ENCODE data around the gene GRAMD1C. TPM values are rescaled to one million over a fixed set of nuclear protein-coding genes. Genes with fewer than 3 reads are reported as not detected.

Gene GRAMD1C
- polyA plus RNA-seq = 10 to 100 TPM in 3 of 4 donors, 1 to 10 TPM in 1; 5.5 to 27.4 (median 22.8) TPM
- long read RNA-seq, donor 1 = 0 reads
- long read RNA-seq, donor 2 = 0 reads
- long read RNA-seq, donor 3 = 0 reads
- long read RNA-seq, donor 4 = 0 reads
- long read RNA-seq, donor 5 = 0 reads
- long read RNA-seq, donor 6, partial matches to known transcripts = 6 of 7 reads
- long read RNA-seq, donor 6, other reads (novel, unspliced or antisense) = 0 of 7 reads
- long read RNA-seq, donor 7 = 0 reads
- long read RNA-seq, donor 8 = 0 reads
- long read RNA-seq, donor 9 = 0 reads
- long read RNA-seq, donor 10 = 0 reads

GRCh38 chr3:113838631-113839209 is at the start of gene GRAMD1C:
Gene GRAMD1C, plus strand, starts transcription at chr3:113838788. Its CDS starts 122 bp downstream, at chr3:113838910.
- Histone ChIP-seq H3K27ac (ENCODE audit: low read depth in 1 of 3, low read length in 2 of 3) (peak within 1 kb of the TSS in 1 of 3 donors; percentile 37), H3K4me3 (ENCODE audit: low read depth in 1 of 3, low read length in 3 of 3) (peak within 1 kb of the TSS; percentile 60 to 75 (median 71)), H3K9me3 (ENCODE audit: control insufficient read depth in 2 of 2, insufficient read depth in 1 of 2, low read depth in 1 of 2, low read length in 1 of 2) (no peaks in the 10 kb centered on the region), H3K4me1 (ENCODE audit: control insufficient read depth in 3 of 3, insufficient read depth in 2 of 3, low read depth in 1 of 3, low read length in 2 of 3) (no peaks in the 10 kb centered on the region), H3K36me3 (ENCODE audit: control insufficient read depth in 3 of 3, insufficient read depth in 2 of 3, low read depth in 1 of 3, low read length in 3 of 3) (no peaks in the 10 kb centered on the region), H3K27me3 (ENCODE audit: control insufficient read depth in 3 of 3, insufficient read depth in 3 of 3, low read length in 3 of 3) (no peaks in the 10 kb centered on the region)
- no peak for FAIRE-seq
- WGBS, 3 donors = 0 to 1% (median 0%) methylated on average over 24 to 48 of the region's 48 CpGs
- DNase-seq = peak; percentile 86 to 93

GRCh38 chr3:113791381-113791780 is 47.2 kb upstream of the GRAMD1C start:
- DNase-seq (no peak), FAIRE-seq (no peak)
- H3K9me3 ChIP-seq (ENCODE audit: control insufficient read depth in 2 of 2, insufficient read depth in 1 of 2, low read depth in 1 of 2, low read length in 1 of 2) = no peaks in the 10 kb centered on the region
- H3K4me3 ChIP-seq (ENCODE audit: low read depth in 1 of 3, low read length in 3 of 3) = no peak overlapping the region
- no peaks in the 10 kb centered on the region for H3K27me3 ChIP-seq (ENCODE audit: control insufficient read depth in 3 of 3, insufficient read depth in 3 of 3, low read length in 3 of 3)
- no peaks in the 10 kb centered on the region for H3K4me1 ChIP-seq (ENCODE audit: control insufficient read depth in 3 of 3, insufficient read depth in 2 of 3, low read depth in 1 of 3, low read length in 2 of 3)
- H3K36me3 ChIP-seq (ENCODE audit: control insufficient read depth in 3 of 3, insufficient read depth in 2 of 3, low read depth in 1 of 3, low read length in 3 of 3) = peaks cover 5 to 31% (median 12%) of the 10 kb centered on the region in 3 donors
- H3K27ac ChIP-seq (ENCODE audit: low read depth in 1 of 3, low read length in 2 of 3) = no peak overlapping the region

GRCh38 chr3:113794526-113794925 is 44.1 kb upstream of the GRAMD1C start:
- H3K4me1 ChIP-seq (ENCODE audit: control insufficient read depth in 3 of 3, insufficient read depth in 2 of 3, low read depth in 1 of 3, low read length in 2 of 3) = no peaks in the 10 kb centered on the region
- H3K9me3 ChIP-seq (ENCODE audit: control insufficient read depth in 2 of 2, insufficient read depth in 1 of 2, low read depth in 1 of 2, low read length in 1 of 2) = no peaks in the 10 kb centered on the region
- H3K27ac ChIP-seq (ENCODE audit: low read depth in 1 of 3, low read length in 2 of 3) = no peak overlapping the region
- peaks cover 5 to 25% (median 11%) of the 10 kb centered on the region in 3 donors for H3K36me3 ChIP-seq (ENCODE audit: control insufficient read depth in 3 of 3, insufficient read depth in 2 of 3, low read depth in 1 of 3, low read length in 3 of 3)
- 92 to 99% (median 97%) methylated on average over 4 of the region's 4 CpGs for WGBS, 3 donors
- FAIRE-seq = no peak
- H3K4me3 ChIP-seq (ENCODE audit: low read depth in 1 of 3, low read length in 3 of 3) = no peak overlapping the region
- no peak for DNase-seq
- H3K27me3 ChIP-seq (ENCODE audit: control insufficient read depth in 3 of 3, insufficient read depth in 3 of 3, low read length in 3 of 3) = no peaks in the 10 kb centered on the region

DNA sequence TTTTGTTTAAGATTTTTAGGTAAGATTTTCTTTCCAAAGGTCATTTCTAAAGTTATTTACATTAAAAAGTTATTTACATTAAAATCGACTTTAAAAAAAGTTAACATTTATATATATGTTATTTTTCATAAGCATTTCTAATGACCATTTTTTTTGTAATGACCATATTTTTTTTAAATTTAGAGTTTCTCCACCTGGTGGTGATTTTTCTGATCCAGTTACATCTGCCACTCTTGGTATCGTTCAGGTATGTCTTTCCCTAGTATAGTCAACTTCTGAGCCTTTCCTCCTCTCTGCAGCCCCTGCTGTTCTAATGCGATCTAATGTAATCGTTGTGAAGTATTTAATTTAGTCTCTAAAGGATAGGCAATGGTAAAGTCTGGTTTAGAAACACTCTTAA is 42.9 kb upstream of the GRAMD1C start:
- H3K4me1 ChIP-seq (ENCODE audit: control insufficient read depth in 3 of 3, insufficient read depth in 2 of 3, low read depth in 1 of 3, low read length in 2 of 3) = no peaks in the 10 kb centered on the region
- WGBS, 3 donors = 88 to 91% (median 91%) methylated on average over 4 of the region's 4 CpGs
- H3K27me3 ChIP-seq (ENCODE audit: control insufficient read depth in 3 of 3, insufficient read depth in 3 of 3, low read length in 3 of 3) = no peaks in the 10 kb centered on the region
- no peak overlapping the region for H3K27ac ChIP-seq (ENCODE audit: low read depth in 1 of 3, low read length in 2 of 3)
- peak; percentile 84 for FAIRE-seq
- no peaks in the 10 kb centered on the region for H3K9me3 ChIP-seq (ENCODE audit: control insufficient read depth in 2 of 2, insufficient read depth in 1 of 2, low read depth in 1 of 2, low read length in 1 of 2)
- no peak overlapping the region for H3K4me3 ChIP-seq (ENCODE audit: low read depth in 1 of 3, low read length in 3 of 3)
- peaks cover 5 to 26% (median 11%) of the 10 kb centered on the region in 3 donors for H3K36me3 ChIP-seq (ENCODE audit: control insufficient read depth in 3 of 3, insufficient read depth in 2 of 3, low read depth in 1 of 3, low read length in 3 of 3)
- no peak for DNase-seq

DNA sequence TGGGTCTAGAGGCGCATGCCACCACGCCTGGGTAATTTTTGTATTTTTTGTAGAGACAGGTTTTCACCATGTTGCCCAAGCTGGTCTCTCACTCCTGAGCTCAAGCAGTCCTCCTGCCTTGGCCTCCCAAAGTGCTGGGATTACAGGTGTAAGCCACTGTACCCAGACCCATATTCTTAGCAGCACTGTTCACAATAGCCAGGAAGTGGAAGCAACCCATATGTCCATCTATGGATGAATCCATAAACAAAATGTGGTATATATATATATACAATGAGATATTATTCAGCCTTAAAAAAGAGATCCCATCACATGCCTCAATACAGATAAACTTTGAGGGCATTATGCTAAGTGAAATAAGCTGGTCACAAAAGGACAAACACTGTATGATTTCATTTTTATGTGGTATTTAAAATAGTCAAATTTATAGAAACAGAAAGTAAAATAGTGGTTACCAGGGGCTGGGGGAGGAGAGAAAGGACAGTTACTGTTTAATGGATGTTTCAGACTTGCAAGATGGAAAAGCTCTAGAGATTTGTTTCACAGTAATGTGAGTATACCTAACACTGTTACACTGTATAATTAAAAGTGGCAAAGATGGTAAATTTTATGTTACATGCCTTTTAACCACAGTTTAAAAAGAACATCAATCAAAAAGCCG is 35.7 kb upstream of the GRAMD1C start:
- H3K4me3 ChIP-seq (ENCODE audit: low read depth in 1 of 3, low read length in 3 of 3) = no peak overlapping the region
- H3K27me3 ChIP-seq (ENCODE audit: control insufficient read depth in 3 of 3, insufficient read depth in 3 of 3, low read length in 3 of 3) = no peaks in the 10 kb centered on the region
- H3K36me3 ChIP-seq (ENCODE audit: control insufficient read depth in 3 of 3, insufficient read depth in 2 of 3, low read depth in 1 of 3, low read length in 3 of 3) = peaks cover 3 to 37% (median 22%) of the 10 kb centered on the region in 3 donors
- DNase-seq = no peak
- peaks cover 0 to 15% (median 0%) of the 10 kb centered on the region in 3 donors for H3K4me1 ChIP-seq (ENCODE audit: control insufficient read depth in 3 of 3, insufficient read depth in 2 of 3, low read depth in 1 of 3, low read length in 2 of 3)
- FAIRE-seq = no peak
- WGBS, 3 donors = 91 to 97% (median 94%) methylated on average over 3 of the region's 3 CpGs
- no peaks in the 10 kb centered on the region for H3K9me3 ChIP-seq (ENCODE audit: control insufficient read depth in 2 of 2, insufficient read depth in 1 of 2, low read depth in 1 of 2, low read length in 1 of 2)
- H3K27ac ChIP-seq (ENCODE audit: low read depth in 1 of 3, low read length in 2 of 3) = no peak overlapping the region

GRCh38 chr3:113804661-113805060 is 33.9 kb upstream of the GRAMD1C start:
- FAIRE-seq = no peak
- WGBS, 3 donors = 61 to 85% (median 81%) methylated on average over 4 of the region's 4 CpGs
- H3K36me3 ChIP-seq (ENCODE audit: control insufficient read depth in 3 of 3, insufficient read depth in 2 of 3, low read depth in 1 of 3, low read length in 3 of 3) = peaks cover 3 to 39% (median 21%) of the 10 kb centered on the region in 3 donors

DNA sequence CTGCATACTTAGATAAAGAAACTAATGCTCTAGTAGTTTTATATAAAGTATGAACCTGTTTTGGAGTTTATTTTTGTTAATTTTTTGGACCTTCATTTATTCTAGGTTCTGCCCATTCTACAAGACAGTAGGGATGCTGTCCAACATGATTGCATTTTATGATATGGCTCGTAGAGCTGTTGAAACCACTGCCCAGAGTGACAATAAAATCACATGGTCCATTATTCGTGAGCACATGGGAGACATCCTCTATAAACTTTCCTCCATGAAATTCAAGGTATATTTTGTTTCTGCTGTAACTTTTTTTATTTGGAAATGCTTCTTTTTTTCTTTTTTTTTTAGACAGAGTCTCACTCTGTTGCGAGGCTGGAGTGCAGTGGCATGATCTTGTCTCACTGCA is 33.3 kb upstream of the GRAMD1C start:
- DNase-seq (peak in 1 of 2 donors; percentile 16), FAIRE-seq (no peak)
- H3K4me3 ChIP-seq (ENCODE audit: low read depth in 1 of 3, low read length in 3 of 3) = no peak overlapping the region
- peaks cover 0 to 15% (median 0%) of the 10 kb centered on the region in 3 donors for H3K4me1 ChIP-seq (ENCODE audit: control insufficient read depth in 3 of 3, insufficient read depth in 2 of 3, low read depth in 1 of 3, low read length in 2 of 3)
- peaks cover 3 to 35% (median 21%) of the 10 kb centered on the region in 3 donors for H3K36me3 ChIP-seq (ENCODE audit: control insufficient read depth in 3 of 3, insufficient read depth in 2 of 3, low read depth in 1 of 3, low read length in 3 of 3)
- 79 to 93% (median 85%) methylated on average over 3 of the region's 3 CpGs for WGBS, 3 donors
- H3K9me3 ChIP-seq (ENCODE audit: control insufficient read depth in 2 of 2, insufficient read depth in 1 of 2, low read depth in 1 of 2, low read length in 1 of 2) = no peaks in the 10 kb centered on the region
- peak overlapping the region in 1 of 3 donors; percentile 61 for H3K27ac ChIP-seq (ENCODE audit: low read depth in 1 of 3, low read length in 2 of 3)
- no peaks in the 10 kb centered on the region for H3K27me3 ChIP-seq (ENCODE audit: control insufficient read depth in 3 of 3, insufficient read depth in 3 of 3, low read length in 3 of 3)

More at GRCh38 chr3:113804661-113805060, 33.9 kb upstream of the GRAMD1C start:
- DNase-seq = peak in 1 of 2 donors; percentile 64
- peaks cover 0 to 15% (median 0%) of the 10 kb centered on the region in 3 donors for H3K4me1 ChIP-seq (ENCODE audit: control insufficient read depth in 3 of 3, insufficient read depth in 2 of 3, low read depth in 1 of 3, low read length in 2 of 3)
- no peaks in the 10 kb centered on the region for H3K27me3 ChIP-seq (ENCODE audit: control insufficient read depth in 3 of 3, insufficient read depth in 3 of 3, low read length in 3 of 3)
- peak overlapping the region in 1 of 3 donors; percentile 61 for H3K27ac ChIP-seq (ENCODE audit: low read depth in 1 of 3, low read length in 2 of 3)
- no peaks in the 10 kb centered on the region for H3K9me3 ChIP-seq (ENCODE audit: control insufficient read depth in 2 of 2, insufficient read depth in 1 of 2, low read depth in 1 of 2, low read length in 1 of 2)
- H3K4me3 ChIP-seq (ENCODE audit: low read depth in 1 of 3, low read length in 3 of 3) = no peak overlapping the region

DNA sequence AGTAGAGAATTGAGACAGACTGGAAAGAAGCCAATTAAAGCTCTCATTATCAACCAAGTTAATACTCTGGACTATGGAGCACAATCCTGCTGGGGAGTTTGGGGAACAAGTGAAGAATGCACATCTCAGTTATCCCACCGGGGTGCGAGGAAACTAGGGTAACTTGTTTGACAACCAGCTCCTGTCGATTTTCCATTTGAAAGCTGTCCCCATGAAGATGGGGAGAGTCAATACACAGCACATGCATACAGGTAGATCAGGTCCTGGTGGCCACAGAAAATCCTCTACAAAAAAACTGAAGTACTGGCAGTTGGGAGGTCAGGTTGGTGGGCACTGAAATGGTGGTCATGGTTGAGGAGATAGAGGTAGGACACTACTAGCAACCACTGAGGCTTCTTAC is 25.7 kb upstream of the GRAMD1C start:
- no peaks in the 10 kb centered on the region for H3K27me3 ChIP-seq (ENCODE audit: control insufficient read depth in 3 of 3, insufficient read depth in 3 of 3, low read length in 3 of 3)
- no peak overlapping the region for H3K4me3 ChIP-seq (ENCODE audit: low read depth in 1 of 3, low read length in 3 of 3)
- H3K27ac ChIP-seq (ENCODE audit: low read depth in 1 of 3, low read length in 2 of 3) = no peak overlapping the region
- H3K9me3 ChIP-seq (ENCODE audit: control insufficient read depth in 2 of 2, insufficient read depth in 1 of 2, low read depth in 1 of 2, low read length in 1 of 2) = no peaks in the 10 kb centered on the region
- DNase-seq (no peak), FAIRE-seq (no peak)
- peaks cover 0 to 4% (median 2%) of the 10 kb centered on the region in 3 donors for H3K36me3 ChIP-seq (ENCODE audit: control insufficient read depth in 3 of 3, insufficient read depth in 2 of 3, low read depth in 1 of 3, low read length in 3 of 3)
- no peaks in the 10 kb centered on the region for H3K4me1 ChIP-seq (ENCODE audit: control insufficient read depth in 3 of 3, insufficient read depth in 2 of 3, low read depth in 1 of 3, low read length in 2 of 3)
- 82 to 92% (median 91%) methylated on average over 3 of the region's 3 CpGs for WGBS, 3 donors

Data from small intestine (tissue), 16 donors.